Stomach (tissue), 9 donors: Measurements from ENCODE around the gene METTL24. TPM values are rescaled to one million over a fixed set of nuclear protein-coding genes. Genes with fewer than 3 reads are reported as not detected.

Experiments used
- DNase-seq, 2 donors: peaks; one replicate each; pipeline versions ENCODE4 v3.0.0 to v3.0.0-alpha.2; 2013 to 2019
- H3K27ac ChIP-seq, 5 donors: fragments of 200-600 bp in 4 of 5; sonication (generic) in 4 of 5; one replicate each; pipeline ENCODE4 v1.5.1; 2013 to 2019; ENCODE audit warnings: mild to moderate bottlenecking in 1 of 5, moderate library complexity in 1 of 5
- H3K27me3 ChIP-seq, 3 donors: fragments of 200-600 bp; sonication (generic); one replicate each; pipeline ENCODE4 v1.5.1; 2017 to 2019; ENCODE audit warnings: mixed run types in 1 of 3
- H3K36me3 ChIP-seq, 4 donors: fragments of 200-600 bp; sonication (generic); 1 replicate in 3 of 4; 2 replicates in 1 of 4; pipeline ENCODE4 v1.5.1; 2016 to 2019
- H3K4me1 ChIP-seq, 4 donors: fragments of 200-600 bp; sonication (generic); one replicate each; pipeline ENCODE4 v1.5.1; 2016 to 2019
- H3K4me3 ChIP-seq, 4 donors: fragments of 200-600 bp; sonication (generic) in 3 of 4; one replicate each; pipeline ENCODE4 v1.5.1; 2016 to 2019; ENCODE audit warnings: mild to moderate bottlenecking in 1 of 4
- H3K9me3 ChIP-seq, 4 donors: fragments of 200-600 bp; sonication (generic); one replicate each; pipeline ENCODE4 v1.5.1; 2016 to 2019
- CTCF ChIP-seq, 7 experiments: fragments of 450-650 bp in 4 of 7; fragments of 200-600 bp in 3 of 7; sonication (generic) in 3 of 7; IDR thresholded peaks; one replicate each; pipeline ENCODE4 v1.5.1; 2016 to 2019; ENCODE audit warnings: antibody characterized with exemption in 7 of 7, control low read depth in 2 of 7, mild to moderate bottlenecking in 1 of 7
- EP300 ChIP-seq: sonication (generic); formaldehyde crosslinking; IDR thresholded peaks from one replicate; pipeline ENCODE4 v1.6.1; 2017; ENCODE audit warnings: antibody characterized with exemption
- POLR2A ChIP-seq, 4 donors: fragments of 450-650 bp; IDR thresholded peaks; one replicate each; pipeline ENCODE4 v1.6.1; 2016; ENCODE audit warnings: antibody characterized with exemption in 4 of 4, control low read depth in 2 of 4, mild to moderate bottlenecking in 1 of 4, moderate library complexity in 1 of 4
- POLR2AphosphoS5 ChIP-seq, 3 donors: sonication (generic); formaldehyde crosslinking; IDR thresholded peaks; one replicate each; pipeline ENCODE4 v1.6.1; 2016; ENCODE audit warnings: antibody characterized with exemption in 3 of 3
- WGBS, 5 donors: extraction: QIAGEN DNeasy Blood & Tissue Kit in 3 of 5; methylation state at CpG; one replicate each; pipeline versions ENCODE4 v1.1.5 to v1.1.7; 2013 to 2018; 5-methylcytosine and 5-hydroxymethylcytosine counted together
- intact Hi-C: fragments of 100-400 bp; cut with DNase I; formaldehyde crosslinking; loops from one replicate; pipeline ENCODE4 v1.15.1; 2023; ENCODE audit warnings: low total_unique reads
- polyA plus RNA-seq, 3 donors: library from polyadenylated mRNA; stranded (reverse); fragments of 200-250 nt; gene quantifications; one replicate each; pipeline ENCODE4 v1.2.3, GENCODE V29; 2013
- total RNA-seq, 5 donors: library from RNA; depleted of rRNA; stranded (reverse); fragments of >200 nt; gene quantifications; one replicate each; pipeline versions ENCODE4 v1.1.0 to v1.2.3, GENCODE V29; 2014 to 2016
- donor health status: healthy with polysubstance abuse.
- donor health status: Bipolar disorder and iron deficiency.
- donor health status: healthy.

The METTL24 gene
- total and polyA plus RNA-seq, 8 donors = 0.55 to 25.8 (median 2.8) TPM; not detected in 1

- Histone ChIP-seq H3K27me3 (peaks cover 0 to 5% (median 0%) of the 10 kb centered on the region in 3 donors), H3K4me3 (no peak overlapping the region), H3K27ac (no peak overlapping the region), H3K36me3 (no peaks in the 10 kb centered on the region), H3K4me1 (peaks cover 0 to 19% (median 4%) of the 10 kb centered on the region in 4 donors), H3K9me3 (no peaks in the 10 kb centered on the region)
- no peak for TF ChIP-seq EP300
- TF ChIP-seq POLR2AphosphoS5 (IDR thresholded peaks at IDR 0.05) = no peak
- TF ChIP-seq CTCF (IDR thresholded peaks at IDR 0.05) = no peak
- no peak for TF ChIP-seq POLR2A (IDR thresholded peaks at IDR 0.05)
- no peak for DNase-seq
- WGBS, 5 donors = 39 to 57% (median 49%) methylated on average over 2 of the region's 2 CpGs
- intact Hi-C loops = no loop called here
These were observed 10.1 kb upstream of the METTL24 start for GRCh38 chr6:110368284-110368683.

GRCh38 chr6:110367825-110368224, 9.7 kb upstream of the METTL24 start:
- intact Hi-C loops = no loop called here

GRCh38 chr6:110366975-110367374, 8.8 kb upstream of the METTL24 start:
- WGBS, 5 donors = 87 to 100% (median 90%) methylated on average over 2 of the region's 2 CpGs
- DNase-seq = no peak
- intact Hi-C loops = no loop called here
- Histone ChIP-seq H3K4me3 (no peak overlapping the region), H3K4me1 (peaks cover 0 to 19% (median 4%) of the 10 kb centered on the region in 4 donors), H3K27me3 (no peaks in the 10 kb centered on the region), H3K27ac (no peak overlapping the region), H3K36me3 (no peaks in the 10 kb centered on the region), H3K9me3 (no peaks in the 10 kb centered on the region)
- TF ChIP-seq EP300 = no peak
- TF ChIP-seq CTCF (IDR thresholded peaks at IDR 0.05) = no peak
- no peak for TF ChIP-seq POLR2AphosphoS5 (IDR thresholded peaks at IDR 0.05)
- no peak for TF ChIP-seq POLR2A (IDR thresholded peaks at IDR 0.05)

More at GRCh38 chr6:110367825-110368224, 9.7 kb upstream of the METTL24 start:
- Histone ChIP-seq H3K4me3 (no peak overlapping the region), H3K36me3 (no peaks in the 10 kb centered on the region), H3K9me3 (no peaks in the 10 kb centered on the region), H3K27ac (no peak overlapping the region), H3K27me3 (peaks cover 0 to 2% (median 0%) of the 10 kb centered on the region in 3 donors), H3K4me1 (peaks cover 0 to 19% (median 4%) of the 10 kb centered on the region in 4 donors)
- WGBS, 5 donors = 78 to 95% (median 87%) methylated on average over 1 of the region's 1 CpG
- no peak for DNase-seq
- TF ChIP-seq CTCF (IDR thresholded peaks at IDR 0.05) (no peak), EP300 (no peak), POLR2A (IDR thresholded peaks at IDR 0.05) (no peak), POLR2AphosphoS5 (IDR thresholded peaks at IDR 0.05) (no peak)

- Histone ChIP-seq H3K4me1 (peaks cover 0 to 19% (median 4%) of the 10 kb centered on the region in 4 donors), H3K9me3 (no peaks in the 10 kb centered on the region), H3K27ac (no peak overlapping the region), H3K36me3 (no peaks in the 10 kb centered on the region), H3K4me3 (no peak overlapping the region), H3K27me3 (no peaks in the 10 kb centered on the region)
- intact Hi-C loops = no loop called here
- WGBS, 5 donors = 58 to 79% (median 73%) methylated on average over 2 of the region's 2 CpGs
- peak in 1 of 2 donors; percentile 24 for DNase-seq
- no peak for TF ChIP-seq EP300
- no peak for TF ChIP-seq POLR2AphosphoS5 (IDR thresholded peaks at IDR 0.05)
- TF ChIP-seq POLR2A (IDR thresholded peaks at IDR 0.05) = no peak
- no peak for TF ChIP-seq CTCF (IDR thresholded peaks at IDR 0.05)
These were observed 8.1 kb upstream of the METTL24 start for GRCh38 chr6:110366256-110366655.
